GM18951 (cell line): Measurements from ENCODE around the gene LRP1.

ENCODE experiments used
- POLR2A ChIP-seq: IDR thresholded peaks from 4 replicates; pipeline ENCODE4 v1.6.1; 2011; ENCODE audit warnings: mild to moderate bottlenecking; ENCODE audit not compliant: insufficient read length, insufficient read depth; ENCODE audit errors: extremely low read depth
- in situ Hi-C: fragments of 300-500 bp; cut with MboI; formaldehyde crosslinking; loops from one replicate; pipeline ENCODE4 v1.12.0; 2022; ENCODE audit warnings: low sequenced_read_pairs, mixed read lengths, inconsistent platforms; ENCODE audit not compliant: unreplicated experiment

LRP1 gene

GRCh38 chr12:57090490-57090889, 37.8 kb upstream of the LRP1 start:
- in situ Hi-C loops: no loop called here
- TF ChIP-seq POLR2A: no peak

GRCh38 chr12:57090924-57091637, 37.2 kb upstream of the LRP1 start:
- no peak for TF ChIP-seq POLR2A
- in situ Hi-C loops: no loop called here

- in situ Hi-C loops: no loop called here
Observed at GRCh38 chr12:57091638-57092528, 36.4 kb upstream of the LRP1 start.

GRCh38 chr12:57092529-57092862, 35.8 kb upstream of the LRP1 start:
- in situ Hi-C loops: no loop called here
- no peak for TF ChIP-seq POLR2A

More at GRCh38 chr12:57091638-57092528, 36.4 kb upstream of the LRP1 start:
- TF ChIP-seq POLR2A: no peak

- in situ Hi-C loops: no loop called here
- TF ChIP-seq POLR2A: no peak
Observed at GRCh38 chr12:57092876-57093414, 35.3 kb upstream of the LRP1 start.

- TF ChIP-seq POLR2A: peak; percentile 39
- in situ Hi-C loops: no loop called here
Observed at GRCh38 chr12:57093415-57094207, 34.7 kb upstream of the LRP1 start.

- in situ Hi-C loops: no loop called here
- TF ChIP-seq POLR2A: peak; percentile 41
Observed at GRCh38 chr12:57094208-57095160, 33.8 kb upstream of the LRP1 start.

GRCh38 chr12:57095440-57095839, 32.8 kb upstream of the LRP1 start:
- TF ChIP-seq POLR2A: no peak
- in situ Hi-C loops: no loop called here

GRCh38 chr12:57096099-57096572, 32.1 kb upstream of the LRP1 start:
- in situ Hi-C loops: no loop called here

GRCh38 chr12:57096748-57097553, 31.3 kb upstream of the LRP1 start:
- in situ Hi-C loops: no loop called here

More at GRCh38 chr12:57096099-57096572, 32.1 kb upstream of the LRP1 start:
- no peak for TF ChIP-seq POLR2A

GRCh38 chr12:57097554-57097835, 30.8 kb upstream of the LRP1 start:
- in situ Hi-C loops: no loop called here

More at GRCh38 chr12:57096748-57097553, 31.3 kb upstream of the LRP1 start:
- TF ChIP-seq POLR2A: no peak

GRCh38 chr12:57098546-57098945, 29.7 kb upstream of the LRP1 start:
- in situ Hi-C loops: no loop called here
- TF ChIP-seq POLR2A: no peak

More at GRCh38 chr12:57097554-57097835, 30.8 kb upstream of the LRP1 start:
- no peak for TF ChIP-seq POLR2A
